ENCODE measurements around the gene OLFML1. TPM values are rescaled to one million over a fixed set of nuclear protein-coding genes. Genes with fewer than 3 reads are reported as not detected.
A peak's percentile ranks its signal among the peaks of the same experiment; 100 is the strongest.

The OLFML1 gene
- total RNA-seq, 4 donors from 2014 or later, result 1.2 to 13.1 (median 6.6) TPM

- H3K4me1 ChIP-seq, result peaks cover 0 to 34% (median 25%) of the 10 kb centered on the region in 4 donors
- DNase-seq (ENCODE audit: low spot score in 2 of 2), result peak; percentile 61 to 73
- TF ChIP-seq EP300 (IDR thresholded peaks at IDR 0.05) (peak; percentile 47 to 66), POLR2A (IDR thresholded peaks at IDR 0.05) (no peak), CTCF (IDR thresholded peaks at IDR 0.05) (no peak)
- H3K27ac ChIP-seq, result peak overlapping the region; percentile 89 to 96 (median 95)
- H3K4me3 ChIP-seq, result peak overlapping the region; percentile 77 to 90 (median 88)
- H3K9me3 ChIP-seq, result no peaks in the 10 kb centered on the region
- WGBS, 2 donors, result 9 to 15% methylated on average over 18 of the region's 18 CpGs
- no peaks in the 10 kb centered on the region for H3K36me3 ChIP-seq
- no peaks in the 10 kb centered on the region for H3K27me3 ChIP-seq
Measured at GRCh38 chr11:7512525-7513233, 27.4 kb downstream of the OLFML1 start.

- peak; percentile 66 to 67 for DNase-seq (ENCODE audit: low spot score in 2 of 2)
- H3K36me3 ChIP-seq, result no peaks in the 10 kb centered on the region
- H3K4me1 ChIP-seq, result peaks cover 0 to 34% (median 25%) of the 10 kb centered on the region in 4 donors
- H3K9me3 ChIP-seq, result no peaks in the 10 kb centered on the region
- TF ChIP-seq EP300 (IDR thresholded peaks at IDR 0.05) (peak in 1 of 2 donors; percentile 64), POLR2A (IDR thresholded peaks at IDR 0.05) (peak; percentile 45 to 79), CTCF (IDR thresholded peaks at IDR 0.05) (peak; percentile 60 to 79 (median 65))
- peak within 1 kb of the TSS; percentile 77 to 90 (median 88) for H3K4me3 ChIP-seq
- H3K27ac ChIP-seq, result peak within 1 kb of the TSS; percentile 89 to 96 (median 95)
- WGBS, 2 donors, result 0 to 1% methylated on average over 43 to 75 of the region's 79 CpGs
- H3K27me3 ChIP-seq, result no peaks in the 10 kb centered on the region
Measured at GRCh38 chr11:7513234-7514098, 28.2 kb downstream of the OLFML1 start, which contains the start of gene PPFIBP2. Gene PPFIBP2 (plus strand): TSS chr11:7513999. CDS start chr11:7549476, 35,477 bp downstream.

GRCh38 chr11:7514099-7514591 lies 28.8 kb downstream of the OLFML1 start:
- DNase-seq (ENCODE audit: low spot score in 2 of 2), result no peak
- H3K9me3 ChIP-seq, result no peaks in the 10 kb centered on the region
- peak overlapping the region; percentile 89 to 96 (median 95) for H3K27ac ChIP-seq
- 1 to 5% methylated on average over 17 to 18 of the region's 31 CpGs for WGBS, 2 donors
- H3K4me3 ChIP-seq, result peak overlapping the region; percentile 77 to 90 (median 88)
- H3K4me1 ChIP-seq, result peaks cover 0 to 34% (median 25%) of the 10 kb centered on the region in 4 donors
- H3K27me3 ChIP-seq, result no peaks in the 10 kb centered on the region
- no peaks in the 10 kb centered on the region for H3K36me3 ChIP-seq
- TF ChIP-seq POLR2A (IDR thresholded peaks at IDR 0.05) (no peak), EP300 (IDR thresholded peaks at IDR 0.05) (no peak), CTCF (IDR thresholded peaks at IDR 0.05) (no peak)

- no peaks in the 10 kb centered on the region for H3K27me3 ChIP-seq
- WGBS, 2 donors, result 89 to 95% methylated on average over 1 of the region's 1 CpG
- peaks cover 0 to 42% (median 27%) of the 10 kb centered on the region in 4 donors for H3K4me1 ChIP-seq
- H3K9me3 ChIP-seq, result no peaks in the 10 kb centered on the region
- TF ChIP-seq CTCF (IDR thresholded peaks at IDR 0.05) (no peak), EP300 (IDR thresholded peaks at IDR 0.05) (no peak), POLR2A (IDR thresholded peaks at IDR 0.05) (no peak)
- no peak overlapping the region for H3K4me3 ChIP-seq
- peak overlapping the region in 1 of 4 donors; percentile 15 for H3K27ac ChIP-seq
- H3K36me3 ChIP-seq, result no peaks in the 10 kb centered on the region
- DNase-seq (ENCODE audit: low spot score in 2 of 2), result no peak
Measured at GRCh38 chr11:7515447-7515886, 30.2 kb downstream of the OLFML1 start.

All from tibial nerve (tissue), 4 donors.